Measurements from ENCODE around the gene B2M. TPM values are rescaled to one million over a fixed set of nuclear protein-coding genes. Genes with fewer than 3 reads are reported as not detected.
"Not testable (repeated sequence)": the region's sequence is repeated elsewhere in the genome, so short reads cannot be mapped to it uniquely, and the experiment has no call there.

The B2M gene
- total RNA-seq, 2 experiments from 2014 or later: 3,772 to 3,785 TPM

DNA sequence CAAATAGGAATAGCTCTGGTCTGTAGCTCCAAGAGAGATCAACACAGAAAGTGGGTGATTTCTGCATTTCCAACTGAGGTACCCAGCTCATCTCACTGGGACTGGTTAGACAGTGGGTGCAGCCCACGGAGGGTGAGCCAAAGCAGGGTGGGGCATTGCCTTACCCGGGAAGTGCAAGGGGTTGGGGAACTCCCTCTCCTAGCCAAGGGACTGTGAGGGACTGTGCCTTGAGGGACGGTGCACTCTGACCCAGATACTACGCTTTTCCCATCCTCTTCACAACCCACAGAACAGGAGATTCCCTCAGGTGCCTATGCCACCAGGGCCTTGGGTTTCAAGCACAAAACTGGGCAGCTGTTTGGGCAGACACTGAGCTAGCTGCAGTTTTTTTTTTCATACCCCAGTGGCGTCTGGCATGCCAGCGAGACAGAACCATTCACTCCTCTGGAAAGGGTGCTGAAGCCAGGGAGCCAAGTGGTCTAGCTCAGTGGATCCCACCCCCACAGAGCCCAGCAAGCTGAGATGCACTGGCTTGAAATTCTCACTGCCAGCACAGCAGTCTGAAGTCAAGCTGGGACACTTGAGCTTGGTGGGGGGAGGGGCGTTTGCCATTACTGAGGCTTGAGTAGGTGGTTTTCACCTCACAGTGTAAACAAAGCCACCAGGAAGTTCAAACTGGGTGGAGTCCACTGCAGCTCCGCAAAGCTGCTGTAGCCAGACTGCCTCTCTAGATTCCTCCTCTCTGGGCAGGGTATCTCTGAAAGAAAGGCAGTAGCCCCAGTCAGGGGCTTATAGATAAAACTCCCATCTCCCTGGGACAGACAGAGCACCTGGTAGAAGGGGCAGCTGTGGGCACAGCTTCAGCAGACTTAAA is 28.3 kb upstream of the B2M start:
- H3K27me3 Mint-ChIP-seq: not testable (repeated sequence)
- peaks cover 74% of the 10 kb centered on the region for H3K4me1 Mint-ChIP-seq
- peaks cover 40% of the 10 kb centered on the region for H3K36me3 Mint-ChIP-seq
- DNase-seq: peak; percentile 71
- H3K27ac Mint-ChIP-seq: peak overlapping the region; percentile 84
- peaks cover 29% of the 10 kb centered on the region for H3K9me3 Mint-ChIP-seq
- peak overlapping the region; percentile 46 for H3K4me3 Mint-ChIP-seq

DNA sequence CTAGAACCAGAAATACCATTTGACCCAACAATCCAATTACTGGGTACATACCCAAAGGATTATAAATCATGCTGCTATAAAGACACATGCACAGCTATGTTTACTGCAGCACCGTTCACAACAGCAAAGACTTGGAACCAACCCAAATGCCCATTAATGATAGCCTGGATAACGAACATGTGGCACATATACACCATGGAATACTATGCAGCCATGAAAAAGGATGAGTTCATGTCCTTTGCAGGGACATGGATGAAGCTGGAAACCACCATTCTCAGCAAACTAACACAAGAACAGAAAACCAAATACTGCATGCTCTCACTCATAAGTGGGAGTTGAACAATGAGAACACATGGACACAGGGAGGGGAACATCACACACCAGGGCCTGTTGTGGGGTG is 22.0 kb upstream of the B2M start:
- Mint-ChIP-seq H3K9me3 (peaks cover 35% of the 10 kb centered on the region), H3K4me1 (peaks cover 38% of the 10 kb centered on the region), H3K36me3 (peaks cover 37% of the 10 kb centered on the region)
- not testable (repeated sequence) for H3K27ac Mint-ChIP-seq, H3K27me3 Mint-ChIP-seq, DNase-seq, H3K4me3 Mint-ChIP-seq

- Mint-ChIP-seq H3K9me3 (peaks cover 31% of the 10 kb centered on the region), H3K36me3 (peaks cover 30% of the 10 kb centered on the region), H3K4me1 (peaks cover 36% of the 10 kb centered on the region)
- not testable (repeated sequence) for H3K27ac Mint-ChIP-seq, H3K27me3 Mint-ChIP-seq, H3K4me3 Mint-ChIP-seq, DNase-seq
Measured at GRCh38 chr15:44690245-44690644, 21.1 kb upstream of the B2M start.

DNA sequence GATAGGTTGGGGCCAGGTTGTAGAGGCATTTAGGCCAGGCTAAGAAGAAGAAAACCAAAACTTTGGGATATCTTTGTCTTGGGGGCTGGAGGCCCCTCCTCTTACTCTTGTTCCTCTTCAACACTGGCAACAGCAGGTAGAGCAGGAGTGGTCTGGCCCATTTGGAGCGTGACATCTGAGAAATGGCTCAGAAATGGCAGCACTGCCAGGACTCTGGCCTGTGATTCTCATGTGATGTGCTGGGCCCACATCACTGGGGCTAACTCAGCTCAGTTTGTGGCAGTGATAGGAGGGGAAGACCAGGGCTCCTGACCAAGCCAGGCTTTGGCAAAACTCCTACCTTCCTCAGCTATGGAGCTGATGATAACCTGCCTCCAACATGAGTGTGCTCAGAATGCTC is 18.7 kb upstream of the B2M start:
- Mint-ChIP-seq H3K36me3 (peaks cover 14% of the 10 kb centered on the region), H3K4me1 (peaks cover 26% of the 10 kb centered on the region), H3K27me3 (no peaks in the 10 kb centered on the region), H3K4me3 (no peak overlapping the region), H3K27ac (no peak overlapping the region), H3K9me3 (peaks cover 14% of the 10 kb centered on the region)
- no peak for DNase-seq

- H3K9me3 Mint-ChIP-seq: peaks cover 7% of the 10 kb centered on the region
- H3K36me3 Mint-ChIP-seq: no peaks in the 10 kb centered on the region
- DNase-seq: no peak
- H3K4me1 Mint-ChIP-seq: peaks cover 15% of the 10 kb centered on the region
- H3K27me3 Mint-ChIP-seq: no peaks in the 10 kb centered on the region
- H3K27ac Mint-ChIP-seq: no peak overlapping the region
- H3K4me3 Mint-ChIP-seq: no peak overlapping the region
Measured at GRCh38 chr15:44694416-44694815, 16.9 kb upstream of the B2M start.

GRCh38 chr15:44695294-44695693 is 16.0 kb upstream of the B2M start:
- H3K9me3 Mint-ChIP-seq: peaks cover 10% of the 10 kb centered on the region
- H3K36me3 Mint-ChIP-seq: no peaks in the 10 kb centered on the region
- H3K27ac Mint-ChIP-seq: no peak overlapping the region
- no peak overlapping the region for H3K4me3 Mint-ChIP-seq
- no peaks in the 10 kb centered on the region for H3K27me3 Mint-ChIP-seq
- peaks cover 15% of the 10 kb centered on the region for H3K4me1 Mint-ChIP-seq
- no peak for DNase-seq

DNA sequence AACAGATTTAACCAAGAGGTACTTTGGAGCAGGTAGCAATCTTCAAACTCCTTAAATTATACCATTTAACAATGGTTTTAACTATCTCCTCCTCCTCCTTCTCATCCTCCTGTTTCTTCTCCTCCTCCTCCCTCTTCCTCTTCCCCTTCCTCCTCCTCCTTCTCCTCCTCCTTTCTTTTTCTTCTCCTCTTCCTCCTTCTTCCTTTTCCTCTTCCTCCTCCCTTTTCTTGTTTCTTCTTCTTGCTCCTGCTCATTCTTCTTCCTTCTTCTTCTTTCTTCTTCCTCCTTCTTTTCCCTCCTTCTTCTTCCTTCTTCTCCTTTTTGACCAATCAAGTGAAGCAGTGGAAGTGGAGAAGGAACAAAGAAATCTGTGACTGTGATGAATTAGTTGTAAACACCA is 14.3 kb upstream of the B2M start:
- Mint-ChIP-seq H3K4me1 (peaks cover 14% of the 10 kb centered on the region), H3K36me3 (peaks cover 6% of the 10 kb centered on the region), H3K27ac (no peak overlapping the region), H3K9me3 (peaks cover 23% of the 10 kb centered on the region), H3K4me3 (no peak overlapping the region), H3K27me3 (no peaks in the 10 kb centered on the region)
- no peak for DNase-seq

GRCh38 chr15:44698641-44699040 is 12.7 kb upstream of the B2M start:
- no peak for DNase-seq
- Mint-ChIP-seq H3K4me3 (no peak overlapping the region), H3K27ac (no peak overlapping the region), H3K27me3 (no peaks in the 10 kb centered on the region), H3K9me3 (peaks cover 33% of the 10 kb centered on the region), H3K36me3 (peaks cover 13% of the 10 kb centered on the region), H3K4me1 (peaks cover 14% of the 10 kb centered on the region)

DNA sequence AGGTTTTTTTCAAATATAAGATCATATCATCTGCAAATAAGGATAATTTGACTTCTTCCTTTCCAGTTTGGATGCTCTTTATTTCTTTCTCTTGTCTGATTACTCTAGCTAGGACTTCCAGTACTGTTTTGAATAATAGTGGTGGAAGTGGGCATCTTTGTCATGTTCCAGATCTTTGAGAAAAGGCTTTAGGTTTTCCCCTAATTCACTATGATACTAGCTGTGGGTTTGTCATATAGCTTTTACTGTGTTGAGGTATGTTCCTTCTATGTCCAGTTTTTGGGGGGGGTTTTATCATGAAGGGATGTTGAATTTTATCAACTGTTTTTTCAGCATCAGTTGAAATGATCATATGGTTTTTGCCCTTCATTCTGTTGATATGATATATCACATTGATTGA is 10.6 kb upstream of the B2M start:
- H3K27ac Mint-ChIP-seq, H3K27me3 Mint-ChIP-seq, DNase-seq, H3K4me3 Mint-ChIP-seq: not testable (repeated sequence)
- peaks cover 43% of the 10 kb centered on the region for H3K9me3 Mint-ChIP-seq
- peaks cover 10% of the 10 kb centered on the region for H3K4me1 Mint-ChIP-seq
- H3K36me3 Mint-ChIP-seq: peaks cover 18% of the 10 kb centered on the region

DNA sequence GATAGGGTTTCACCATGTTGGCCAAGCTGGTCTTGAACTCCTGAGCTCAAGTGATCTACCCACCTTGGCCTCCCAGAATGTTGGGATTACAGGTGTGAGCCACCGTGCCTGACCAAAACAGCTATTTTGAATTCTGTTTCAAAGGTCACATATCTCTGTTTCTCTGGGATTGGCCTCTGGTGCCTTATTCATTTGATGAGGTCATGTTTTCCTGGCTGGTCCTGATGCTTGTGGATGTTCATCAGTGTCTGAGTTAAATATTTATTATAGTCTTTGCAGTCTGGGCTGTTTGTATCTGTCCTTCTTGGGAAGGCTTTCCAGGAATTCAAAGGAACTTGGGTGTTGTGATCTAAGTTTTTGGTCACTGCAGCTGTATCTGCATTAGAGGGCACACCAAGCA is 5.3 kb upstream of the B2M start:
- H3K36me3 Mint-ChIP-seq: peaks cover 44% of the 10 kb centered on the region

GRCh38 chr15:44706401-44706800 is 4.9 kb upstream of the B2M start:
- Mint-ChIP-seq H3K27ac (no peak overlapping the region), H3K27me3 (peaks cover 2% of the 10 kb centered on the region), H3K4me1 (peaks cover 28% of the 10 kb centered on the region), H3K9me3 (peaks cover 31% of the 10 kb centered on the region), H3K4me3 (no peak overlapping the region), H3K36me3 (peaks cover 47% of the 10 kb centered on the region)
- DNase-seq: no peak

More for the DNA sequence above, 5.3 kb upstream of the B2M start:
- Mint-ChIP-seq H3K4me1 (peaks cover 27% of the 10 kb centered on the region), H3K4me3 (no peak overlapping the region), H3K27me3 (no peaks in the 10 kb centered on the region), H3K9me3 (peaks cover 33% of the 10 kb centered on the region), H3K27ac (no peak overlapping the region)
- no peak for DNase-seq

DNA sequence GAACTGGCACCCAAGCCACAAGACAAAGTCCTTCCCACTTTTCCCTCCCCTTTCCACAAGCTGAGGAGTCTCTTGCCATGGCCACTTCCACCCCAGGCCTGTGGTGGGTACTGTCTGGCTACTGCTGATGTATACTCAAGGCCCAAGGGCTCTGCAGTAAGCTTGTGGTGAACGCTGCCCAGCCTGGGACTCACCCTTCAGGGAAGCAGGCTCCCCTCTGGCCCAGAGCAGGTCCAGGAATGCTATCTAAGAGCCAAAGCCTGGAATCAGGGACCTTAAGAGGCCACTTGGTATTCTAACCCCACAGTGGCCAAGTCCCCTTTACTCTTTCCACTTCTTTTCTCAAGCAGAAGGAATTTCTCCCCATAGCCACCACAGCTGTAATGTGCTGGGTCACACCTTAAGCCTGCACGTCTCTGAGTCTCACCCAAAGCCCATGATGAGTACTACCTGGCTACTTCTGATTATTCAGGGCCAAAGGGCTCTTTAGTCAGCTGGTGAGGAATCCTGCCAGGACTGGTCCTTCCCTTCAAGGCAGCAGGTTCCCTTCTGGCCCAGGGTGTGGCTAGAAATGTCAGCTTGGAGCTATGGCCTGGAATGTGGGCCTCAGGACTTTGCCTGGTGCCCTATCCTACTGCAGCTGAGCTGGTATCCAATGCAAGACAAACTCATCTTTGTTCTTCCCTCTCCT is 4.2 kb upstream of the B2M start:
- Mint-ChIP-seq H3K4me3 (no peak overlapping the region), H3K27ac (no peak overlapping the region), H3K36me3 (peaks cover 53% of the 10 kb centered on the region), H3K4me1 (peaks cover 28% of the 10 kb centered on the region), H3K27me3 (peaks cover 9% of the 10 kb centered on the region), H3K9me3 (peaks cover 26% of the 10 kb centered on the region)
- DNase-seq: no peak

- Mint-ChIP-seq H3K27ac (peak overlapping the region; percentile 100), H3K9me3 (peaks cover 7% of the 10 kb centered on the region), H3K4me1 (peaks cover 45% of the 10 kb centered on the region), H3K27me3 (peaks cover 25% of the 10 kb centered on the region), H3K4me3 (peak overlapping the region; percentile 98), H3K36me3 (peaks cover 72% of the 10 kb centered on the region)
- DNase-seq: no peak
Measured at GRCh38 chr15:44710236-44711095, 851 bp upstream of the B2M start.

DNA sequence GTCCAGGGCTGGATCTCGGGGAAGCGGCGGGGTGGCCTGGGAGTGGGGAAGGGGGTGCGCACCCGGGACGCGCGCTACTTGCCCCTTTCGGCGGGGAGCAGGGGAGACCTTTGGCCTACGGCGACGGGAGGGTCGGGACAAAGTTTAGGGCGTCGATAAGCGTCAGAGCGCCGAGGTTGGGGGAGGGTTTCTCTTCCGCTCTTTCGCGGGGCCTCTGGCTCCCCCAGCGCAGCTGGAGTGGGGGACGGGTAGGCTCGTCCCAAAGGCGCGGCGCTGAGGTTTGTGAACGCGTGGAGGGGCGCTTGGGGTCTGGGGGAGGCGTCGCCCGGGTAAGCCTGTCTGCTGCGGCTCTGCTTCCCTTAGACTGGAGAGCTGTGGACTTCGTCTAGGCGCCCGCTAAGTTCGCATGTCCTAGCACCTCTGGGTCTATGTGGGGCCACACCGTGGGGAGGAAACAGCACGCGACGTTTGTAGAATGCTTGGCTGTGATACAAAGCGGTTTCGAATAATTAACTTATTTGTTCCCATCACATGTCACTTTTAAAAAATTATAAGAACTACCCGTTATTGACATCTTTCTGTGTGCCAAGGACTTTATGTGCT is 527 bp downstream of the B2M start:
- peaks cover 3% of the 10 kb centered on the region for H3K9me3 Mint-ChIP-seq
- H3K36me3 Mint-ChIP-seq: peaks cover 80% of the 10 kb centered on the region
- H3K4me3 Mint-ChIP-seq: peak overlapping the region; percentile 98
- peaks cover 54% of the 10 kb centered on the region for H3K4me1 Mint-ChIP-seq
- peaks cover 25% of the 10 kb centered on the region for H3K27me3 Mint-ChIP-seq
- H3K27ac Mint-ChIP-seq: peak overlapping the region; percentile 100
- DNase-seq: peak; percentile 64
